ENCODE results near the gene PDE3B. TPM values are rescaled to one million over a fixed set of nuclear protein-coding genes. Genes with fewer than 3 reads are reported as not detected.
"Not testable (repeated sequence)": the region's sequence is repeated elsewhere in the genome, so short reads cannot be mapped to it uniquely, and the experiment has no call there.

PDE3B gene
- total RNA-seq, 1 experiment from 2014 or later: 6.7 TPM

DNA sequence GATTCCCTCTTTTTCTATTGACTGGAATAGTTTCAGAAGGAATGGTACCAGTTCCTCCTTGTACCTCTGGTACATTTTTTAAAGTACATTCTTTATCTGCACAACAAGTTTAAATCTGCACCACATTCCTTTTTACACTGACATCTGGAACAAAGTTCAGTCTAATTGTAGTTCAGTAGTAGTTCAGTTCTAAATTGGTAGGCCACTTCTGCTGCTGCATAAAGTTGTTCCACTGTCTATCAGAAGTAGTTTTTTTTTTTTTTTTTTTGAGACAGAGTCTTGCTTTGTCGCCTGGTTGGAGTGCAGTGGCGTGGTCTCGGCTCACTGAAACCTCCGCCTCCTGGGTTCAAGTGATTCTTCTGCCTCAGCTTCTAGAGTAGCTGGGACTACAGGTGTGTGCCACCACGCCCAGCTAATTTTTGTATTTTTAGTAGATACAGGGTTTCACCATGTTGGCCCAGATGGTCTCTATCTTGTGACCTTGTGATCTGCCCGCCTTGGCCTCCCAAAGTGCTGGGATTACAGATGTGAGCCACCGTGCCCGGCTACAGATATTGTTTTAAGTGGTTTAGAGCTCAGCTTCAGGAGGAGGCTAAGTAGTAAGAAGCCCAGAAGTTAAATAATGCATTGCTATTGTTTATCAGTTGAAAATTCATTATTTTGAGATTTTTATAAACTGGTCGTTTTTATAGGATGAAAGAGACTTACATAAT lies 115.9 kb downstream of the PDE3B start:
- ATAC-seq: not testable (repeated sequence)

DNA sequence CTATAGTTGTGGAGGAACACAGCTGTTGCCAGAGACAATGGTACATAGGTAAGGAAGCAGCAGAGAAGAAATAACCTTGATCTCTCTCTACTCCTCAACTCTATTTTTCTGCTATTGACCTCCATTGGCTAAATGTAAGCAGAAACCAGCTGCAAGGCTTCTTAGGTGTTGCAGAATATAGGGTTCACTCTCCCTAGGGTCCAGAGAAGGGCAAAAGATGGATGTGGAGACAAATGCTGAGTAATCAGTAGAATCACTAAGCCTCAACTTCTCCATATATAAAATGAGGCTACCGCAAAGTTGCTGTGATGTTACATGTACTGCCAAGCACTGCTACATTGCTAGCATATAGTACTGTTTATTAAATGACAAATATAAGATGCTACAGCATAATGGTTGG lies 120.6 kb downstream of the PDE3B start:
- ChIA-PET RAD21 (ENCODE audit: low non-redundant PET in 1 of 2, low total read pairs in 2 of 2, uncharacterized antibody in 2 of 2, unreplicated experiment in 2 of 2) (no interaction called here), CTCF (interaction anchor here (0.9 to 1.8 kb wide), 2 partner anchors 10 kb away, joined by 3 to 6 read pairs; no protein-coding TSS in a partner anchor), POLR2A (no interaction called here)
- no peak overlapping the region for H3K4me3 ChIP-seq (replicated peaks in 1 of 2; ENCODE audit: low read depth in 1 of 2, low read length in 2 of 2)
- H3K9me3 ChIP-seq (ENCODE audit: control insufficient read depth in 1 of 2, insufficient read depth in 1 of 2, low read depth in 1 of 2, low read length in 2 of 2): no peaks in the 10 kb centered on the region
- no peak overlapping the region for H3K9ac ChIP-seq (ENCODE audit: low read length)
- no peak for ATAC-seq
- no peaks in the 10 kb centered on the region for H3K79me2 ChIP-seq (ENCODE audit: insufficient read depth, low read length)
- H3K36me3 ChIP-seq (ENCODE audit: control insufficient read depth in 1 of 2, insufficient read depth in 2 of 2, low read length in 2 of 2): no peaks in the 10 kb centered on the region
- H4K20me1 ChIP-seq (ENCODE audit: insufficient read depth): no peaks in the 10 kb centered on the region; the same call in 1 of the 2 replicates
- H3K4me1 ChIP-seq (ENCODE audit: control insufficient read depth in 1 of 2, insufficient read depth in 2 of 2, low read length in 2 of 2): no peaks in the 10 kb centered on the region
- no peaks in the 10 kb centered on the region for H3K27me3 ChIP-seq (ENCODE audit: insufficient read depth, low read length)
- no peak overlapping the region for H3K4me2 ChIP-seq (ENCODE audit: low read length)
- no peaks in the 10 kb centered on the region for H3K9me2 ChIP-seq (ENCODE audit: insufficient read depth)
- H2AFZ ChIP-seq (ENCODE audit: low read depth, low read length, poor library complexity, severe bottlenecking): no peak overlapping the region
- no peak for TF ChIP-seq SRF (IDR thresholded peaks at IDR 0.05; ENCODE audit: low read depth)
- no peak for TF ChIP-seq CEBPB (IDR thresholded peaks at IDR 0.05; ENCODE audit: low read depth)
- TF ChIP-seq SP1 (IDR thresholded peaks at IDR 0.05; ENCODE audit: low read depth): no peak
- TF ChIP-seq SIN3A (IDR thresholded peaks at IDR 0.05; ENCODE audit: low read depth): no peak
- DNase-seq (ENCODE audit: low read depth, low spot score): no peak
- no peak overlapping the region for H3K27ac ChIP-seq (ENCODE audit: low read depth, low read length)
- no TSS peak for BruUV-seq (replicated peaks)
- intact Hi-C loops (cut with micrococcal nuclease): loop anchor here (10.0 kb wide), 1 partner anchor 229 kb away; no protein-coding TSS in a partner anchor

More for the DNA sequence above, 115.9 kb downstream of the PDE3B start:
- H3K36me3 ChIP-seq (ENCODE audit: control insufficient read depth in 1 of 2, insufficient read depth in 2 of 2, low read length in 2 of 2); H3K27ac ChIP-seq (ENCODE audit: low read depth, low read length); H3K27me3 ChIP-seq (ENCODE audit: insufficient read depth, low read length); H3K9me2 ChIP-seq (ENCODE audit: insufficient read depth); POLR2A ChIA-PET; H3K79me2 ChIP-seq (ENCODE audit: insufficient read depth, low read length); DNase-seq (ENCODE audit: low read depth, low spot score); H2AFZ ChIP-seq (ENCODE audit: low read depth, low read length, poor library complexity, severe bottlenecking); CTCF ChIA-PET; BruUV-seq (replicated peaks); H3K9ac ChIP-seq (ENCODE audit: low read length); H4K20me1 ChIP-seq (ENCODE audit: insufficient read depth); RAD21 ChIA-PET (ENCODE audit: low non-redundant PET in 1 of 2, low total read pairs in 2 of 2, uncharacterized antibody in 2 of 2, unreplicated experiment in 2 of 2); H3K4me1 ChIP-seq (ENCODE audit: control insufficient read depth in 1 of 2, insufficient read depth in 2 of 2, low read length in 2 of 2); H3K4me3 ChIP-seq (replicated peaks in 1 of 2; ENCODE audit: low read depth in 1 of 2, low read length in 2 of 2); H3K4me2 ChIP-seq (ENCODE audit: low read length); H3K9me3 ChIP-seq (ENCODE audit: control insufficient read depth in 1 of 2, insufficient read depth in 1 of 2, low read depth in 1 of 2, low read length in 2 of 2): not testable (repeated sequence)
- intact Hi-C loops (cut with micrococcal nuclease): loop anchor here (10.0 kb wide), 1 partner anchor 225 kb away; no protein-coding TSS in a partner anchor
